ENCODE results near the gene C17orf75.

C17orf75 gene

DNA sequence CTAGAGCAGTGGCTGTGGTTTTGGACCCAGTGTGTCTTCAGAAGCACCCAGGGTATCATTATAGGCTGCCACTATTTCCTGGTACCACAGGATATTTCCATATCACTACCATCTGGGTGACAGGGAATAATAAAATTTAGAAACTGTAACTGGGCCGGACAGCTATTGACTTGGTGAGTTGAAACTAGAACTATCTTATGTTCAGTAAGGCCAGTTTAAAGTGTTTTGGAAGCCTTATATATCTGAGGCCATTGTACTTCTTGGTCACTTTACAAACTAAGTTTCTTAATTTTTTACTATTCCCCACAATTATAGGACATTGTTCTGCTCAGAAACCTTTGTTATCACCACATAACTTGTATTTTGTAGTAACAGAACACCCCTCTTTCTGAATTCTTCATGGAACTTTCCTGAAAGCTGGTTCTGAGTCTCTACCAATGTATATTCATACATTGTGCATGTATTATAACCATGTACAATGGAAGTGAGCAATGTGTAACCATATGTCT is 42.0 kb upstream of the C17orf75 start:
- DNase-seq (ENCODE audit: low read depth, low spot score): no peak
- CTCF ChIA-PET: interaction anchor here (0.6 kb wide), 1 partner anchor 40 kb away, joined by 3 read pairs; no protein-coding TSS in a partner anchor
- POLR2A ChIA-PET: interaction anchor here (0.7 kb wide), 1 partner anchor 100 kb away, joined by 3 read pairs; no protein-coding TSS in a partner anchor
- TF ChIP-seq, protein P1, sequence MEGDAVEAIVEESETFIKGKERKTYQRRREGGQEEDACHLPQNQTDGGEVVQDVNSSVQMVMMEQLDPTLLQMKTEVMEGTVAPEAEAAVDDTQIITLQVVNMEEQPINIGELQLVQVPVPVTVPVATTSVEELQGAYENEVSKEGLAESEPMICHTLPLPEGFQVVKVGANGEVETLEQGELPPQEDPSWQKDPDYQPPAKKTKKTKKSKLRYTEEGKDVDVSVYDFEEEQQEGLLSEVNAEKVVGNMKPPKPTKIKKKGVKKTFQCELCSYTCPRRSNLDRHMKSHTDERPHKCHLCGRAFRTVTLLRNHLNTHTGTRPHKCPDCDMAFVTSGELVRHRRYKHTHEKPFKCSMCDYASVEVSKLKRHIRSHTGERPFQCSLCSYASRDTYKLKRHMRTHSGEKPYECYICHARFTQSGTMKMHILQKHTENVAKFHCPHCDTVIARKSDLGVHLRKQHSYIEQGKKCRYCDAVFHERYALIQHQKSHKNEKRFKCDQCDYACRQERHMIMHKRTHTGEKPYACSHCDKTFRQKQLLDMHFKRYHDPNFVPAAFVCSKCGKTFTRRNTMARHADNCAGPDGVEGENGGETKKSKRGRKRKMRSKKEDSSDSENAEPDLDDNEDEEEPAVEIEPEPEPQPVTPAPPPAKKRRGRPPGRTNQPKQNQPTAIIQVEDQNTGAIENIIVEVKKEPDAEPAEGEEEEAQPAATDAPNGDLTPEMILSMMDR (IDR thresholded peaks at IDR 0.05; ENCODE audit: insufficient read depth, low read length, missing control alignments): no peak
- no peak overlapping the region for H3K4me3 ChIP-seq (ENCODE audit: low read depth, low read length)

DNA sequence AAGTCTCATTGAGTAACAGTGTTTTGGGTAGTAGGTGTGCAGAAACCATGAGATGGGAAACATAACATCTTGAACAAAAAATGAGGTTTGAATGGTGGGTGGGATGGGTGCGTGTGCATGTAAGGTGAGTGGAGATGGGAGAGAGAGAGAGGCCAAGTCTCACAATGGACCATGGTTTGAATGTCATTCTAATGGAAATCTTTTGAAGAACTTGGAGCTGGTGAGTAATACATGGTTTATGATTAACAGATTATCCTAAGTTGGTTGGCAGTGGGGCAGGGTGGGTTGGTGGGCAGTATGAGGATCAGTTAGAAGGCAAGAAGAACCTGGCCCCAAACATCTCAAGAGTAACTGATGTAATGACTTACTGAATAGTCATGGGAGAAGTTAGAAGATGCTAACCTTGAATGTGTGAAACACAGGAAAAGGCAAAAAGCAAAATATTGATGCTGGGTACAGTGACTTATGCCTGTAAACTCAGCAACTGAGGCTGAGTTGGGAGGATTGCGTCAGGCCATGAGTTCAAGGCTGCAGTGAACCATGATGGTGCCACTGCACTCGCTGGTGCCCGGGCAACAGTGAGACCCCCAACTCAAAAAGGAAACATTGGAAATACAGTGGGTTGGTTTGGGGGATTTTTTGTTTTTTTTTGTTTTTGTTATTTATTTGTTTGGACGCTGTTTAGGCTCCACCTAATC is 40.7 kb upstream of the C17orf75 start:
- no peak overlapping the region for H3K4me3 ChIP-seq (ENCODE audit: low read depth, low read length)
- TF ChIP-seq, protein P1 (IDR thresholded peaks at IDR 0.05; ENCODE audit: insufficient read depth, low read length, missing control alignments): no peak
- ChIA-PET POLR2A (no interaction called here), CTCF (no interaction called here)
- DNase-seq (ENCODE audit: low read depth, low spot score): no peak

DNA sequence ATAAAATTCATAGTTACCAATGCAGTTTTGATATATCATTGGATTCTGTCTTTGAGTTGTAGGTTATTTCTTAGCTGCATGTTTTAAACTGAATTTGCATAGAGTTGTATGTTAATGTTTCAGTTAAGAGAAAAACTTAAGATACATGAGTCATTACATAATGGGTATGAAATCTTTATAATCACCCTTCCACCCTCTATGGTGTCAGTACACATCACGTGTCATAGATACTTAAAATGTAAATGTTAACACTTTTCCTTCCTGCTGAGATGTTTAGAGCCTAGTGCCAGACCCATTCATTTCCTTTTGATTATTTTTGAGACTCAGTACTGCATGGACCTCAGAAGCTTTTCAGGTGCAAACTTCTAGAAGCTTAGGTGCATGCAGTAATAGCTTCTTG is 28.5 kb upstream of the C17orf75 start:
- CTCF ChIA-PET: interaction anchor here (0.9 to 2.4 kb wide), 2 partner anchors 9 to 23 kb away, joined by 3 to 7 read pairs; no protein-coding TSS in a partner anchor
- H3K4me3 ChIP-seq (ENCODE audit: low read depth, low read length): no peak overlapping the region
- DNase-seq (ENCODE audit: low read depth, low spot score): no peak
- POLR2A ChIA-PET: interaction anchor here (1.2 kb wide), 1 partner anchor 11 kb away, joined by 3 read pairs; no protein-coding TSS in a partner anchor
- TF ChIP-seq, protein P1 (IDR thresholded peaks at IDR 0.05; ENCODE audit: insufficient read depth, low read length, missing control alignments): no peak

DNA sequence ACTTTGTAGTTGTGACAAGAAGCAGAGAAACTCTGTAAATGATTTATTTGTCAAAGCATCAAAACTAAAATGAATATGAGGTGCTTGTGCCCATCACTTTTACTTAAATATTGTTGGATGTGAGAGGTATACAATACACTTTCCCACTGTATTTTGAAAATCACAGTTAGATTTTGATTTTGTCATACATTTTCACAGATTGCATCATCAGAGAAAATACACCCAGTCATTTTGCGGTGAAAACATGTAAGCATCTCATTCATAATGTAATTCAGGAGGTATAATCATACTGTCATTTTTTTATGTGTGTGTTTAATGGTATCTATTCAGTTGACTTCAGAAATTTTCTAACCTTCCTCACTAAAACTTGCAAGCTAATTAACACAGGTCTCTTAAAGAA is 19.3 kb upstream of the C17orf75 start:
- ChIA-PET CTCF (no interaction called here), POLR2A (no interaction called here)
- TF ChIP-seq, protein P1 (IDR thresholded peaks at IDR 0.05; ENCODE audit: insufficient read depth, low read length, missing control alignments): no peak
- H3K4me3 ChIP-seq (ENCODE audit: low read depth, low read length): no peak overlapping the region
- no peak for DNase-seq (ENCODE audit: low read depth, low spot score)

DNA sequence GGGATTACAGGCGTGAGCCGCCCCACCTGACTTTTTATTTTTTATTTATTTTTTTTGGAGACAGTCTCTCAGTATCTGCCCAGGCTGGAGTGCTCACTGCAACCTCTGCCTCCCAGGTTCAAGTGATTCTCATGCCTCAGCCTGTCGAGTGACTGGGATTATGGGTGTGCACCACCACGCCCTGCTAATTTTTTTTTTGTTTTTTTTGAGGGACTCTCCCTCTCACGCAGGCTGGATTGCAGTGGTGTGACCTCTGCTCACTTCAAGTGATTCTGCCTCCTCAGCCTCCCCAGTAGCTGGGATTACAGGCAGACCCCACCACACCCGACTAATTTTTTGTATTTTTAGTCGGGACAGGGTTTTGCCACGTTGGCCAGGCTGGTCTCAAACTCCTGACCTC is 15.6 kb upstream of the C17orf75 start:
- ChIA-PET CTCF (no interaction called here), POLR2A (no interaction called here)
- H3K4me3 ChIP-seq (ENCODE audit: low read depth, low read length): no peak overlapping the region
- DNase-seq (ENCODE audit: low read depth, low spot score): no peak
- TF ChIP-seq, protein P1 (IDR thresholded peaks at IDR 0.05; ENCODE audit: insufficient read depth, low read length, missing control alignments): no peak

DNA sequence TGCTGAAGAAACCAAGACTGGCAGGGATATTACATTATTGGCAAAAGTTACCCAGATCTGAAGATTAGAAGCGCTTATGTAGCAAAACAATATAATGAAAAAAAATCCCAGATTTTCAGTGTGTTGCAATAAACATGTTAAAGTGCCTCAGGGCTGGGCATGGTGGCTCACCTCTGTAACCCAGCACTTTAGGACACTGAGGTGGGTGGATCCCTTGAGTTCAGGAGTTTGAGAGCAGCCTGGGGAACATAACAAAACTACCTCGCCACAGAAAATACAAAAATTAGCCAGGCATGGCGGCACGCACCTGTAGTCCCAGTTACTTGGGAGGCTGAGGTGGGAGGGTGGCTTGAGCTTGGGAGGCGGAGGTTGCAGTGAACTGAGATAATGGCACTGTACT is 14.8 kb upstream of the C17orf75 start:
- TF ChIP-seq, protein P1 (IDR thresholded peaks at IDR 0.05; ENCODE audit: insufficient read depth, low read length, missing control alignments): no peak
- ChIA-PET CTCF (interaction anchor here (1.3 to 1.4 kb wide), 2 partner anchors 15 to 87 kb away, joined by 3 read pairs; partner anchors contain the start of gene PSMD11), POLR2A (no interaction called here)
- no peak overlapping the region for H3K4me3 ChIP-seq (ENCODE audit: low read depth, low read length)
- DNase-seq (ENCODE audit: low read depth, low spot score): no peak

Data from AG04449 (cell line).